Measurements from ENCODE around the gene FZD10. TPM values are rescaled to one million over a fixed set of nuclear protein-coding genes. Genes with fewer than 3 reads are reported as not detected.

The FZD10 gene
- total RNA-seq, 1 donor = not detected

DNA sequence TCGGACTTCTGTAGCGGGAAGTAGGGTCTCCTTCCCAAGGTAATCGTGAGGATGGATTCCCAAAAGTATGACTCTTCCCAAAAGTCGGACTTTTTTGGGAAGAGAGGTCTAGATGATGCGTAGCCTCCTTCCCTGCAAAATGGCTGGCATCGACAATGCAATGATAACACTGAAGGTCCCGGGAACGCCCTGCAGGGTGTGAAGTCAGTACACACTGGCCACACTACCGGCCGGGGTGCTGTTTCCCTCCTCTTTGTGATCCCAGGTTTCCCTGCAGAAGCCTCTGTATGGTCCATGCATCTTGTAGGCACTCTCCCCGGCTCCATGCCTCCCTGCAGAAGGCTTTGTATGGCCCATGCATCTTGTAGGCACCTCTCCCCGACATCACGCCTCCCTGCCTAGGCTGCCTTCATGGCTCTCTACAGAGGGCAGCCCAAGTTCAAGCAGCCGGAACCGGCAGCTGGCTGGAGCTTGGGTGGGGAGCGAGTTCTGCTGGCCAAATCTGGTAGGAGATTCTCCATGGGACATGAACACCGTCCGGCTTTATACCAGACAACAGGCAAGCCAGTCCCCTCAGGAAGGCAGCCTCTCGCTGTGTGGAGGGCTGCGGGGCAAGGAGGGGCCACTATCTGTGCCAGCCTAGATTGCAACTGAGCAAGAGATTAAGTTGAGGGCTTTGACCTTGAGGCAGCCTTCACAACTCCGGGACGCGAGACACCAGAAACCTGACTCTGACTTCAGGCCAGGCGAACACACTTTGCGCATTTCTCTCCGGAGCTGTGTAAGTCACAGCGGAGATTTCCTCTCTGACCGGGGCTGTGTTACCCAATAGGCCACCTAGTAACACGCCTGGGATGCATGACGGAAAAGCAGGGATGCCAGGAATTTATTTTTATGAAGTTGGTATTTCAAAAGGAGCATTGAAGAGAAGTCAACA is 23.5 kb downstream of the FZD10 start:
- TF ChIP-seq, protein P1, sequence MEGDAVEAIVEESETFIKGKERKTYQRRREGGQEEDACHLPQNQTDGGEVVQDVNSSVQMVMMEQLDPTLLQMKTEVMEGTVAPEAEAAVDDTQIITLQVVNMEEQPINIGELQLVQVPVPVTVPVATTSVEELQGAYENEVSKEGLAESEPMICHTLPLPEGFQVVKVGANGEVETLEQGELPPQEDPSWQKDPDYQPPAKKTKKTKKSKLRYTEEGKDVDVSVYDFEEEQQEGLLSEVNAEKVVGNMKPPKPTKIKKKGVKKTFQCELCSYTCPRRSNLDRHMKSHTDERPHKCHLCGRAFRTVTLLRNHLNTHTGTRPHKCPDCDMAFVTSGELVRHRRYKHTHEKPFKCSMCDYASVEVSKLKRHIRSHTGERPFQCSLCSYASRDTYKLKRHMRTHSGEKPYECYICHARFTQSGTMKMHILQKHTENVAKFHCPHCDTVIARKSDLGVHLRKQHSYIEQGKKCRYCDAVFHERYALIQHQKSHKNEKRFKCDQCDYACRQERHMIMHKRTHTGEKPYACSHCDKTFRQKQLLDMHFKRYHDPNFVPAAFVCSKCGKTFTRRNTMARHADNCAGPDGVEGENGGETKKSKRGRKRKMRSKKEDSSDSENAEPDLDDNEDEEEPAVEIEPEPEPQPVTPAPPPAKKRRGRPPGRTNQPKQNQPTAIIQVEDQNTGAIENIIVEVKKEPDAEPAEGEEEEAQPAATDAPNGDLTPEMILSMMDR (IDR thresholded peaks at IDR 0.05; ENCODE audit: insufficient read depth, low read length) = no peak
- no peak for DNase-seq (ENCODE audit: low read depth)
- H3K4me3 ChIP-seq (ENCODE audit: low read depth, low read length) = no peak overlapping the region

DNA sequence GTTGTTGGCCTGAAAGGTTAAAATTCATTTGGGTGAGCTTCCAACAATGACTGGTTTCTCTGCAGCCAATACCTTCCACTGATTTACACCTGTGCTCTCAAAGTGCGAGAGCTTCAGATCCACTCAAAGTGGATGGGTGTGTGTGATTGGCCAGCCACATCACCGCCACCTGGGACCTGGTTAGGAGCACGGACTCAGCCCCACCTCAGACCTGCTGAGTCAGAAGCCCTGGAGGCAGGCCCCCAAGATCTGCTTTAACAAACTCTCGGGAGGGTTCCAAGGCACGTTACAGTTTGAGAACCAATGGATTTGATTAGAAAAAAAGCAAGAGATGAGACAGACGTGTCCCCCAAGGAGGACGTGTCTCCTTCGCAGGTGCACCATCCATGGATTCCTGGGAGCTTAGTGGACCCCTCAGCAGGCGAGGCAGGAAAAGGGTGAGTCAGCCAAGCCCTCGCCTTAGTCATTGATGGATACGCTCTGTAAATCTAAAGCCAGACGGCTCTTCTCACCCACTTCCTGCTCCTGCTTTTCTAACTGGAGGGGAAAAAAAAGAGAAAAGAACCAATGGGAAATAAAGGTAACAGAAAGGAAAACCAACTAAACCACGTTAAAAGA is 24.5 kb downstream of the FZD10 start:
- DNase-seq (ENCODE audit: low read depth) = no peak
- TF ChIP-seq, protein P1 (IDR thresholded peaks at IDR 0.05; ENCODE audit: insufficient read depth, low read length) = no peak
- H3K4me3 ChIP-seq (ENCODE audit: low read depth, low read length) = no peak overlapping the region

DNA sequence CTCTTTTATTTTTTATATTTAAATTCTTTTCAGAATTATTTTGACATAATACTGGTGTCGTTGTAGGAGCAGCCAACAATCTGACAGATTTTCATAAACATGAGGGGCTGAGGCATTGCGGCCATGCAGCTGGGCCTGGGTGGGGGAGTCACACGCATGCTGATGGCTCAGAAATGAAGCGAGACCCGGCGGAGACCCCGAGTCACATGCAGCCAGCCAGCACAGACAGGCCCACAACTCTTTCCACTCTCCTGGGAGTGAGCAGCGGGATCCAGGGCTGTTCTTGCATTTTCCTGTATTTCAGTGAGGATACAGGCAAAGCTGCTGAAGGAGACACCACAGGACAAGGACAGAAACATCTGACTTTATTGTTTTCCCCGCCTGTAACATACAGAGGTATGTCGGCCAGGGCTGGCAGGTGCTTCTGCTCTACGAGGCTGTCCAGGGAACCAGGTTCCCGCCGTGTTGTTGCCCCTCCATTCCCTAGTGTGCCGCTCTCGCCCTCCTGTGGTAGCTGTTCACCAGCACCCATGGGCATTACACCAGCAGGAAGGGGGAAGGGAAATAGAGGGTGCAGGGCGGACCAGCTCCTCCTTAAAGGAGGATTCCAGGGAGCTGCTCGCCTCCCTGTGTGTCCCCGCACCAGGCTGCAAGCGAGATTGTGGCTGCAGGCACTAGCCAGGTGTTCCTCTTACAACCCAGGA is 30.5 kb downstream of the FZD10 start:
- H3K4me3 ChIP-seq (ENCODE audit: low read depth, low read length) = no peak overlapping the region
- TF ChIP-seq, protein P1 (IDR thresholded peaks at IDR 0.05; ENCODE audit: insufficient read depth, low read length) = no peak
- no peak for DNase-seq (ENCODE audit: low read depth)

DNA sequence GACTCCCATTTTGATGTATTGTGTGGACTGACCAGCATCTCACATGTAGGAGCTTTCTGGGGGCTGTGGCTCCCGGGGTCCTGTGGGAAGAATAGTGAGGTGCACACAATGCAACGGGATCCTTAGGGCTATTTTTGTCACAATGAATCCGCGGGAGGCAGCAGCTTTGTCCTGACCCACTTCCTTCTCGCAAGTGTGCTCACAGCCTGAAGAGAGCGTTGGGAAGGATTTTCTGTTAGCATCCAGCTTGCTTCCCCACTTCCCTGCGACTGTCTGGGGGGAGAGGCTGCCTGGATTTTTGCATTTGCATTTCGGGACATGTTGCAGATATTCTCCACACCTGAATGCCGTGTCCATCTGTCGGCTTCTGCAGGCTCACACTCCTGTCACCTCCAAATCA is 31.9 kb downstream of the FZD10 start:
- H3K4me3 ChIP-seq (ENCODE audit: low read depth, low read length) = no peak overlapping the region
- no peak for DNase-seq (ENCODE audit: low read depth)
- TF ChIP-seq, protein P1 (IDR thresholded peaks at IDR 0.05; ENCODE audit: insufficient read depth, low read length) = no peak

DNA sequence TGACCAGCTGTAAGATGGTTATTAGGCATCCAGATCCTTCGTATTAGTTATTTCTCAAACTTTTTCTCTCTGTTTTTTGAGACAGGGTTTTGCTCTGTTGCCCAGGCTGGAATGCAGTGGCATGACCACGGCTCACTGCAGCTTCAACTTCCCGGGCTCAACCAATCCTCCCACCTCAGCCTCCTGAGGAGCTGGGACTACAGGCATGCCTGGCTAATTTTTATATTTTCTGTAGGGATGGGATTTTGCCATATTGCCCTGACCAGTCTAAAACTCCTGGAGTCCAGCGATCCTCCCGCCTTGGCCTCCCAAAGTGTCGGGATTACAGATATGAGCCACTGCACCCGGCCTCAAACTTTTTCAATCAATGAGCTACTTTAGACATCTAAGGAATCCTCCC is 33.1 kb downstream of the FZD10 start:
- no peak for DNase-seq (ENCODE audit: low read depth)
- TF ChIP-seq, protein P1 (IDR thresholded peaks at IDR 0.05; ENCODE audit: insufficient read depth, low read length) = no peak
- no peak overlapping the region for H3K4me3 ChIP-seq (ENCODE audit: low read depth, low read length)

DNA sequence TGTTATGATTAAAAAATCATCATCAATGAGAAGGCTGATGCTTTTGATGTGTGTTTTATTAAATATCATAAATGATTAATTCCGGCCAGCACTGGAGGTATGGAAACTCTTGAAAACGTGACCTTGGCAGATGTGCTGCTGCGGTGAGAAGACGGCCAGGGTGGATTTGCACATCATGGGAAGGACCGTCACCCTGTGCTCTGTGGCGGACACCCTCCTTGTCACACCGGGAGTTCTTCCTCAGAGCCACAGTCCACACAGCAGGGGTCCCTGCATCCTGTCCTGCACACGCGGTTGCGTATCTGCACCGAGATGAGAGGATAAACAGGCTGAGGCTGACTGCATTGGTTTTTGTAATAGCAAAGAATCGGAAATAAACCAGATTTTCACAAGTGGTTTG is 33.5 kb downstream of the FZD10 start:
- TF ChIP-seq, protein P1 (IDR thresholded peaks at IDR 0.05; ENCODE audit: insufficient read depth, low read length) = no peak
- DNase-seq (ENCODE audit: low read depth) = no peak
- H3K4me3 ChIP-seq (ENCODE audit: low read depth, low read length) = no peak overlapping the region
